IMR-90 (cell line): ENCODE data around the gene PIK3CG. TPM values are rescaled to one million over a fixed set of nuclear protein-coding genes. Genes with fewer than 3 reads are reported as not detected.

Experiments
- ATAC-seq: fragments of 200-7000 bp; cut with Tn5 transposase; 2 replicates; pipeline ENCODE4 v1.9.1; 2020; ENCODE audit warnings: low read depth, mild to moderate bottlenecking, moderate library complexity
- BruUV-seq: library from RNA; stranded (reverse); fragments of 400-500 nt; replicated peaks from 2 replicates; lab custom pipeline; 2021; lab: Mats Ljungman, UMichigan
- CTCF ChIA-PET: fragments of 300-600 bp; formaldehyde crosslinking; extraction: SDS; loops from one replicate; lab custom pipeline; 2021; ENCODE audit warnings: antibody characterized with exemption; lab: Yijun Ruan, JAX
- POLR2A ChIA-PET: fragments of 300-600 bp; sonication (Branson Sonifier 250); formaldehyde crosslinking; loops from one replicate; lab custom pipeline; 2022; ENCODE audit warnings: antibody characterized with exemption; ENCODE audit not compliant: unreplicated experiment; lab: Charles Lee
- DNase-seq: peaks from one replicate; pipeline ENCODE4 v3.0.0; 2013
- H2AFZ ChIP-seq: replicated peaks from 2 replicates; pipeline ENCODE3; 2013; ENCODE audit warnings: low read length, mild to moderate bottlenecking; ENCODE audit not compliant: poor library complexity
- H2AK5ac ChIP-seq: 2 replicates; pipeline ENCODE4 v1.6.1; 2013; ENCODE audit warnings: low read depth, low read length, inconsistent platforms
- H2AK9ac ChIP-seq: replicated peaks from 2 replicates; pipeline ENCODE3; 2013; ENCODE audit warnings: mild to moderate bottlenecking, low read depth, low read length, moderate library complexity; ENCODE audit not compliant: poor library complexity
- H2BK120ac ChIP-seq: 2 replicates; pipeline ENCODE4 v1.6.1; 2013; ENCODE audit warnings: low read depth, low read length, inconsistent platforms
- H2BK15ac ChIP-seq: 3 replicates; pipeline ENCODE4 v1.6.1; 2013; ENCODE audit warnings: low read depth, low read length, inconsistent platforms
- H2BK20ac ChIP-seq: 2 replicates; pipeline ENCODE4 v1.6.1; 2013; ENCODE audit warnings: low read depth, mild to moderate bottlenecking, inconsistent platforms, low read length, moderate library complexity
- H2BK5ac ChIP-seq: 2 replicates; pipeline ENCODE4 v1.6.1; 2013; ENCODE audit warnings: mild to moderate bottlenecking, low read depth, low read length, inconsistent platforms; ENCODE audit not compliant: poor library complexity, severe bottlenecking
- H3K14ac ChIP-seq: replicated peaks from 2 replicates; pipeline ENCODE4 v1.6.1; 2013; ENCODE audit warnings: low read depth, low read length, inconsistent platforms
- H3K18ac ChIP-seq: 2 replicates; pipeline ENCODE4 v1.6.1; 2013; ENCODE audit warnings: low read depth, low read length, control low read depth
- H3K23ac ChIP-seq: 2 replicates; pipeline ENCODE4 v1.6.1; 2013; ENCODE audit warnings: low read depth, low read length, inconsistent platforms
- H3K27ac ChIP-seq: 2 replicates; pipeline ENCODE4 v1.5.1; 2013; ENCODE audit warnings: mild to moderate bottlenecking, control low read depth, low read length; ENCODE audit not compliant: insufficient read depth
- H3K27me3 ChIP-seq: 2 replicates; pipeline ENCODE4 v1.6.1; 2013; ENCODE audit warnings: low read length; ENCODE audit not compliant: control insufficient read depth, insufficient read depth
- H3K36me3 ChIP-seq: 2 replicates; pipeline ENCODE4 v1.6.1; 2013; ENCODE audit warnings: low read length, mixed read lengths; ENCODE audit not compliant: control insufficient read depth, insufficient read depth
- H3K4ac ChIP-seq: 2 replicates; pipeline ENCODE4 v1.6.1; 2013; ENCODE audit warnings: low read depth, low read length, inconsistent platforms
- H3K4me1 ChIP-seq: 2 replicates; pipeline ENCODE4 v1.6.1; 2013; ENCODE audit warnings: low read length, mixed read lengths; ENCODE audit not compliant: control insufficient read depth, insufficient read depth
- H3K4me2 ChIP-seq: 2 replicates; pipeline ENCODE4 v1.6.1; 2013; ENCODE audit warnings: low read depth, mild to moderate bottlenecking, control low read depth, low read length, moderate library complexity
- H3K4me3 ChIP-seq: 2 replicates; pipeline ENCODE4 v1.5.1; 2013; ENCODE audit warnings: low read depth, mild to moderate bottlenecking, control low read depth, low read length, moderate library complexity; ENCODE audit not compliant: insufficient read depth
- H3K56ac ChIP-seq: 2 replicates; pipeline ENCODE4 v1.6.1; 2013; ENCODE audit warnings: low read length, inconsistent platforms; ENCODE audit not compliant: insufficient read depth; ENCODE audit errors: extremely low read depth
- H3K79me1 ChIP-seq, 2 experiments: 2 replicates each; pipeline ENCODE4 v1.6.1; 2013; ENCODE audit warnings: low read length in 2 of 2, inconsistent platforms in 1 of 2, low read depth in 1 of 2
- H3K9ac ChIP-seq: 2 replicates; pipeline ENCODE4 v1.6.1; 2013; ENCODE audit warnings: low read depth, low read length, control low read depth
- H3K9me1 ChIP-seq: 2 replicates; pipeline ENCODE4 v1.6.1; 2013; ENCODE audit warnings: low read length, inconsistent platforms; ENCODE audit not compliant: insufficient read depth
- H3K9me3 ChIP-seq: 2 replicates; pipeline ENCODE4 v1.6.1; 2013; ENCODE audit warnings: low read length; ENCODE audit not compliant: control insufficient read depth, insufficient read depth
- H4K20me1 ChIP-seq: 2 replicates; pipeline ENCODE4 v1.6.1; 2013; ENCODE audit warnings: low read length, inconsistent platforms; ENCODE audit not compliant: insufficient read depth
- H4K5ac ChIP-seq: 2 replicates; pipeline ENCODE4 v1.6.1; 2013; ENCODE audit warnings: mild to moderate bottlenecking, low read depth, low read length, control low read depth
- H4K8ac ChIP-seq, 2 experiments: 2 replicates each; pipeline ENCODE4 v1.6.1; 2013; ENCODE audit warnings: low read depth in 2 of 2, low read length in 2 of 2, control low read depth in 1 of 2, inconsistent platforms in 1 of 2
- H4K91ac ChIP-seq: 2 replicates; pipeline ENCODE4 v1.6.1; 2013; ENCODE audit warnings: low read depth, low read length, inconsistent platforms; ENCODE audit not compliant: insufficient read depth
- BHLHE40 ChIP-seq: fragments of 150-350 bp; IDR thresholded peaks from 2 replicates; pipeline ENCODE4 v1.6.1; 2016; ENCODE audit warnings: mild to moderate bottlenecking, low read depth, low read length
- FOS ChIP-seq: fragments of 150-350 bp; IDR thresholded peaks from 2 replicates; pipeline ENCODE4 v1.6.1; 2016; ENCODE audit warnings: low read depth, low read length
- MAZ ChIP-seq: IDR thresholded peaks from 2 replicates; pipeline ENCODE4 v1.6.1; 2012; ENCODE audit warnings: low read depth, mild to moderate bottlenecking, low read length, improper control_type of control experiment, moderate library complexity, borderline replicate concordance
- NFE2L2 ChIP-seq: fragments of 150-350 bp; IDR thresholded peaks from 2 replicates; pipeline ENCODE4 v1.6.1; 2016; ENCODE audit warnings: low read depth, mild to moderate bottlenecking, low read length
- POLR2A ChIP-seq: IDR thresholded peaks from 2 replicates; pipeline ENCODE4 v1.6.1; 2012; ENCODE audit warnings: mild to moderate bottlenecking, low read depth, low read length
- USF2 ChIP-seq: fragments of 150-350 bp; IDR thresholded peaks from 2 replicates; pipeline ENCODE4 v1.6.1; 2017; ENCODE audit warnings: mild to moderate bottlenecking, antibody characterized with exemption, low read length, low read depth
- dilution Hi-C: fragments of 300-500 bp; cut with HindIII; formaldehyde crosslinking; loops from one replicate; pipeline ENCODE4 v1.14.3; 2018; ENCODE audit warnings: low sequenced_read_pairs; ENCODE audit not compliant: unreplicated experiment
- in situ Hi-C: fragments of 300-500 bp; cut with MboI; formaldehyde crosslinking; loops from 3 replicates; pipeline ENCODE4 v1.14.3; 2019; ENCODE audit warnings: low sequenced_read_pairs, inconsistent platforms, mixed read lengths
- intact Hi-C: fragments of 100-400 bp; cut with micrococcal nuclease; formaldehyde crosslinking; loops from 2 replicates; pipeline ENCODE4 v1.10.0; 2022
- polyA plus RNA-seq, 3 experiments: library from polyadenylated mRNA; depleted of rRNA; stranded (reverse); fragments of >200 nt; gene quantifications; 2 replicates each; pipeline ENCODE4 v1.2.3, GENCODE V29; 2012; ENCODE audit warnings: low replicate concordance in 1 of 3
- total RNA-seq: library from RNA; depleted of rRNA; stranded (reverse); fragments of >200 nt; gene quantifications from 2 replicates; pipeline ENCODE4 v1.2.3, GENCODE V29; 2012
- TF ChIP-seq, protein P1 (sequence below): conservative IDR thresholded peaks from 2 replicates; pipeline ENCODE4 v1.5.1; 2012; ENCODE audit warnings: mild to moderate bottlenecking, low read depth, low read length, improper control_type of control experiment

PIK3CG gene
- total and polyA plus RNA-seq, 2 of the 4 experiments (the other 2 are of a cell fraction), result under 0.01 TPM; not detected in 1

DNA sequence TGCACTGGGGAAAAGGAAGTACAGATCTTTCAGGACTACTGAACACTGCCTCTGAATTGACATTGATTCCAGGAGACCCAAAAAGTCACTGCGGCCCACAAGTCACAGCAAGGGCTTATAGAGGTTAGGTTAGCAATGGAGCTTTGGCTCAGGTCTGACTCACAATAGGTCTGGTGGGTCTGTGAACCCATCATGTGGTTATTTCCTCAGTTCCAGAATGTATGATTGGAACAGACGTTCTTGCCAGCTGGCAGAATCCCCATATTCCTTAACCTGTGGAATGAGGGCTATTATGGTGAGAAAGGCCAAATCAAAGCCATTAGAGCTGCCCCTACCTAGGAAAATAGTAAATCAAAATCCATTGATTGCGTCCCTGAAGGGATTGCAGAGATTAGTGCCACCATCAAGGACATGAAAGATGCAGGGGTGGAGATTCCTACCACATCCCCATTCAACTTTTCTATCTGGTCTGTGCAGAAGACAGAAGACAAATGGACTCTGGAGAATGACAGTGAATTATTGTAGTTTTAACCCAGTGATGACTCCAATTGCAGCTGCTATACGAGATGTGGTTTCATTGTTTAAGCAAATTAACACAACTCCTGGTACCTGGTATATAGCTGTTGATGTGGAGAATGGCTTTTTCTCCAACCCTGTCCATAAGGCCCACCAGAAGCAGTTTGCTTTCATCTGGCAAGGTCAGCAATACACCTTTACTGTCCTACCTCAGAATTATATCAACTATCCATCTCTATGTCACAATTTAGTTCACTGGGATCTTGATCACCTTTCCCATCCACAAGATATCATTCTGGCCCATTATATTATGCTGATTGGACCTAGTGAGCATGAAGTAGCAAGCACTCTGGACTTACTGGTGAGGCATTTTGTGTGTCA is 44.5 kb upstream of the PIK3CG start (continued):
- no peak for TF ChIP-seq BHLHE40

- H4K8ac ChIP-seq, result no peak overlapping the region
- H2BK15ac ChIP-seq, result no peak overlapping the region
- no peaks in the 10 kb centered on the region for H3K9me3 ChIP-seq
- H4K91ac ChIP-seq, result no peak overlapping the region
- no peak overlapping the region for H2BK120ac ChIP-seq
- H3K14ac ChIP-seq, result no peak overlapping the region
- no peak overlapping the region for H3K9ac ChIP-seq
- no peak overlapping the region for H3K4me2 ChIP-seq
- no peak overlapping the region for H3K4me3 ChIP-seq
- H3K56ac ChIP-seq, result no peak overlapping the region
- ChIA-PET POLR2A (no interaction called here), CTCF (no interaction called here)
- H2BK5ac ChIP-seq, result no peak overlapping the region
- DNase-seq, result peak; percentile 37
- H3K27me3 ChIP-seq, result no peaks in the 10 kb centered on the region
- H3K27ac ChIP-seq, result no peak overlapping the region
- no peaks in the 10 kb centered on the region for H3K4me1 ChIP-seq
- TF ChIP-seq MAZ (no peak), NFE2L2 (no peak), BHLHE40 (no peak), USF2 (no peak), FOS (no peak), POLR2A (no peak)
- TF ChIP-seq, protein P1, sequence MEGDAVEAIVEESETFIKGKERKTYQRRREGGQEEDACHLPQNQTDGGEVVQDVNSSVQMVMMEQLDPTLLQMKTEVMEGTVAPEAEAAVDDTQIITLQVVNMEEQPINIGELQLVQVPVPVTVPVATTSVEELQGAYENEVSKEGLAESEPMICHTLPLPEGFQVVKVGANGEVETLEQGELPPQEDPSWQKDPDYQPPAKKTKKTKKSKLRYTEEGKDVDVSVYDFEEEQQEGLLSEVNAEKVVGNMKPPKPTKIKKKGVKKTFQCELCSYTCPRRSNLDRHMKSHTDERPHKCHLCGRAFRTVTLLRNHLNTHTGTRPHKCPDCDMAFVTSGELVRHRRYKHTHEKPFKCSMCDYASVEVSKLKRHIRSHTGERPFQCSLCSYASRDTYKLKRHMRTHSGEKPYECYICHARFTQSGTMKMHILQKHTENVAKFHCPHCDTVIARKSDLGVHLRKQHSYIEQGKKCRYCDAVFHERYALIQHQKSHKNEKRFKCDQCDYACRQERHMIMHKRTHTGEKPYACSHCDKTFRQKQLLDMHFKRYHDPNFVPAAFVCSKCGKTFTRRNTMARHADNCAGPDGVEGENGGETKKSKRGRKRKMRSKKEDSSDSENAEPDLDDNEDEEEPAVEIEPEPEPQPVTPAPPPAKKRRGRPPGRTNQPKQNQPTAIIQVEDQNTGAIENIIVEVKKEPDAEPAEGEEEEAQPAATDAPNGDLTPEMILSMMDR, result no peak
- H3K79me1 ChIP-seq, result no peaks in the 10 kb centered on the region
- no peak; the same call in 1 of the 2 replicates for ATAC-seq
- H3K4ac ChIP-seq, result no peak overlapping the region
- H3K36me3 ChIP-seq, result no peaks in the 10 kb centered on the region
- H2BK20ac ChIP-seq, result no peak overlapping the region
- no peak overlapping the region for H3K18ac ChIP-seq
- intact Hi-C loops, result no loop called here
- no peak overlapping the region for H4K5ac ChIP-seq
- no TSS peak for BruUV-seq
- dilution Hi-C loops, result no loop called here
- H3K9me1 ChIP-seq, result no peaks in the 10 kb centered on the region
- in situ Hi-C loops, result no loop called here
- no peak overlapping the region for H3K23ac ChIP-seq
- no peak overlapping the region for H2AK9ac ChIP-seq
- H2AK5ac ChIP-seq, result no peak overlapping the region
- H2AFZ ChIP-seq, result no peak overlapping the region
- H4K20me1 ChIP-seq, result no peaks in the 10 kb centered on the region
Measured at GRCh38 chr7:106823631-106824030, 41.5 kb upstream of the PIK3CG start.
